ENCODE results near the gene EYA4. TPM values are rescaled to one million over a fixed set of nuclear protein-coding genes. Genes with fewer than 3 reads are reported as not detected.
A peak's percentile ranks its signal among the peaks of the same experiment; 100 is the strongest.

EYA4 gene
- polyA plus RNA-seq, 4 donors = 11.3 to 22.4 (median 18.3) TPM

GRCh38 chr6:133242637-133243585, 1.8 kb downstream of the EYA4 start:
- peak in 1 of 4 donors; percentile 24 for DNase-seq (ENCODE audit: low read depth in 4 of 4, low spot score in 3 of 4)

GRCh38 chr6:133243723-133244305, 2.7 kb downstream of the EYA4 start:
- peak in 1 of 4 donors; percentile 12 for DNase-seq (ENCODE audit: low read depth in 4 of 4, low spot score in 3 of 4)

GRCh38 chr6:133244519-133244918, 3.4 kb downstream of the EYA4 start:
- DNase-seq (ENCODE audit: low read depth in 4 of 4, low spot score in 3 of 4) = no peak

- DNase-seq (ENCODE audit: low read depth in 4 of 4, low spot score in 3 of 4) = no peak
These were observed 3.9 kb downstream of the EYA4 start for GRCh38 chr6:133245007-133245406.

- no peak for DNase-seq (ENCODE audit: low read depth in 4 of 4, low spot score in 3 of 4)
These were observed 4.3 kb downstream of the EYA4 start for GRCh38 chr6:133245422-133245903.

- DNase-seq (ENCODE audit: low read depth in 4 of 4, low spot score in 3 of 4) = no peak
These were observed 6.4 kb downstream of the EYA4 start for GRCh38 chr6:133247581-133247980.

GRCh38 chr6:133248241-133249001, 7.3 kb downstream of the EYA4 start:
- DNase-seq (ENCODE audit: low read depth in 4 of 4, low spot score in 3 of 4) = no peak

GRCh38 chr6:133251688-133252087, 10.5 kb downstream of the EYA4 start:
- DNase-seq (ENCODE audit: low read depth in 4 of 4, low spot score in 3 of 4) = no peak

GRCh38 chr6:133254552-133255228, 13.5 kb downstream of the EYA4 start:
- DNase-seq (ENCODE audit: low read depth in 4 of 4, low spot score in 3 of 4) = no peak

- DNase-seq (ENCODE audit: low read depth in 4 of 4, low spot score in 3 of 4) = no peak
These were observed 16.5 kb downstream of the EYA4 start for GRCh38 chr6:133257545-133258105.

- no peak for DNase-seq (ENCODE audit: low read depth in 4 of 4, low spot score in 3 of 4)
These were observed 18.4 kb downstream of the EYA4 start for GRCh38 chr6:133259561-133259960.

GRCh38 chr6:133262804-133263203, 21.6 kb downstream of the EYA4 start:
- DNase-seq (ENCODE audit: low read depth in 4 of 4, low spot score in 3 of 4) = no peak

- DNase-seq (ENCODE audit: low read depth in 4 of 4, low spot score in 3 of 4) = no peak
These were observed 23.9 kb downstream of the EYA4 start for GRCh38 chr6:133265066-133265465.

- DNase-seq (ENCODE audit: low read depth in 4 of 4, low spot score in 3 of 4) = no peak
These were observed 25.0 kb downstream of the EYA4 start for GRCh38 chr6:133266186-133266585.

GRCh38 chr6:133268621-133269020, 27.5 kb downstream of the EYA4 start:
- no peak for DNase-seq (ENCODE audit: low read depth in 4 of 4, low spot score in 3 of 4)

GRCh38 chr6:133274813-133275212, 33.7 kb downstream of the EYA4 start:
- DNase-seq (ENCODE audit: low read depth in 4 of 4, low spot score in 3 of 4) = no peak

- no peak for DNase-seq (ENCODE audit: low read depth in 4 of 4, low spot score in 3 of 4)
These were observed 34.1 kb downstream of the EYA4 start for GRCh38 chr6:133275213-133275612.

- no peak for DNase-seq (ENCODE audit: low read depth in 4 of 4, low spot score in 3 of 4)
These were observed 36.2 kb downstream of the EYA4 start for GRCh38 chr6:133277228-133277899.

GRCh38 chr6:133277900-133278545, 36.9 kb downstream of the EYA4 start:
- no peak for DNase-seq (ENCODE audit: low read depth in 4 of 4, low spot score in 3 of 4)
